Hepatocyte (in vitro differentiated cells): Measurements from ENCODE around the gene CEBPG. TPM values are rescaled to one million over a fixed set of nuclear protein-coding genes. Genes with fewer than 3 reads are reported as not detected.

ENCODE experiments used
- DNase-seq: peaks from one replicate; pipeline ENCODE4 v3.0.0-alpha.2; 2016; ENCODE audit warnings: low spot score
- H2AFZ ChIP-seq: fragments of 200-600 bp; sonication (generic); 2 replicates; pipeline ENCODE4 v1.6.0; 2016; ENCODE audit warnings: antibody characterized with exemption, mild to moderate bottlenecking
- H3K27ac ChIP-seq: fragments of 200-600 bp; sonication (generic); 2 replicates; pipeline ENCODE4 v1.5.1; 2016; ENCODE audit warnings: mild to moderate bottlenecking
- H3K27me3 ChIP-seq: fragments of 200-600 bp; sonication (generic); 2 replicates; pipeline ENCODE4 v1.6.1; 2016
- H3K36me3 ChIP-seq: fragments of 200-600 bp; sonication (generic); replicated peaks from 2 replicates; pipeline ENCODE4 v1.5.1; 2016; ENCODE audit warnings: low read depth; ENCODE audit not compliant: insufficient read depth
- H3K4me1 ChIP-seq: fragments of 200-600 bp; sonication (generic); 2 replicates; pipeline ENCODE4 v1.5.1; 2016; ENCODE audit warnings: mild to moderate bottlenecking, moderate library complexity; ENCODE audit not compliant: insufficient read depth
- H3K4me2 ChIP-seq: fragments of 200-600 bp; sonication (generic); 2 replicates; pipeline ENCODE4 v1.6.0; 2016
- H3K4me3 ChIP-seq: fragments of 200-600 bp; sonication (generic); 2 replicates; pipeline ENCODE4 v1.5.1; 2016; ENCODE audit warnings: mild to moderate bottlenecking
- H3K79me2 ChIP-seq: fragments of 200-600 bp; sonication (generic); 2 replicates; pipeline ENCODE4 v1.6.0; 2017; ENCODE audit warnings: mild to moderate bottlenecking
- H3K9me2 ChIP-seq: fragments of 200-600 bp; sonication (generic); replicated peaks from 2 replicates; pipeline ENCODE4 v1.6.0; 2017; ENCODE audit warnings: mild to moderate bottlenecking; ENCODE audit not compliant: insufficient read depth
- H3K9me3 ChIP-seq: fragments of 200-600 bp; sonication (generic); 2 replicates; pipeline ENCODE4 v1.5.1; 2016; ENCODE audit warnings: low read depth, mild to moderate bottlenecking
- H4K20me1 ChIP-seq: fragments of 200-600 bp; sonication (generic); 2 replicates; pipeline ENCODE4 v1.6.0; 2016; ENCODE audit warnings: mild to moderate bottlenecking; ENCODE audit not compliant: insufficient read depth, poor library complexity, severe bottlenecking
- CTCF ChIP-seq: fragments of 200-600 bp; sonication (generic); IDR thresholded peaks from 2 replicates; pipeline ENCODE4 v1.5.1; 2016; ENCODE audit warnings: antibody characterized with exemption, mild to moderate bottlenecking; ENCODE audit not compliant: poor library complexity
- EZH2 ChIP-seq: fragments of 200-600 bp; sonication (generic); IDR thresholded peaks from 2 replicates; pipeline ENCODE4 v1.6.1; 2016; ENCODE audit warnings: antibody characterized with exemption, mild to moderate bottlenecking, borderline replicate concordance
- EZH2phosphoT487 ChIP-seq: fragments of 200-600 bp; sonication (generic); IDR thresholded peaks from one replicate; pipeline ENCODE4 v1.6.1; 2018; ENCODE audit warnings: antibody characterized with exemption, mild to moderate bottlenecking, low read depth, moderate library complexity; ENCODE audit not compliant: unreplicated experiment, severe bottlenecking
- WGBS: methylation state at CpG from one replicate; pipeline ENCODE4 v1.1.6; 2016; ENCODE audit warnings: low lambda C conversion rate; ENCODE audit errors: missing lambda C conversion rate; 5-methylcytosine and 5-hydroxymethylcytosine counted together
- polyA plus RNA-seq: library from polyadenylated mRNA; unstranded; fragments of >200 nt; fragmentation: Nextera tagmentation; extraction: Ambion mirVana; gene quantifications from 2 replicates; pipeline ENCODE4 v1.2.1, GENCODE V29; 2016
- total RNA-seq: library from RNA; depleted of rRNA; stranded (reverse); fragments of >200 nt; gene quantifications from 2 replicates; pipeline ENCODE4 v1.2.3, GENCODE V29; 2014

Gene CEBPG
- total and polyA plus RNA-seq, 2 experiments from 2014 or later = 33.1 to 69.5 TPM

DNA sequence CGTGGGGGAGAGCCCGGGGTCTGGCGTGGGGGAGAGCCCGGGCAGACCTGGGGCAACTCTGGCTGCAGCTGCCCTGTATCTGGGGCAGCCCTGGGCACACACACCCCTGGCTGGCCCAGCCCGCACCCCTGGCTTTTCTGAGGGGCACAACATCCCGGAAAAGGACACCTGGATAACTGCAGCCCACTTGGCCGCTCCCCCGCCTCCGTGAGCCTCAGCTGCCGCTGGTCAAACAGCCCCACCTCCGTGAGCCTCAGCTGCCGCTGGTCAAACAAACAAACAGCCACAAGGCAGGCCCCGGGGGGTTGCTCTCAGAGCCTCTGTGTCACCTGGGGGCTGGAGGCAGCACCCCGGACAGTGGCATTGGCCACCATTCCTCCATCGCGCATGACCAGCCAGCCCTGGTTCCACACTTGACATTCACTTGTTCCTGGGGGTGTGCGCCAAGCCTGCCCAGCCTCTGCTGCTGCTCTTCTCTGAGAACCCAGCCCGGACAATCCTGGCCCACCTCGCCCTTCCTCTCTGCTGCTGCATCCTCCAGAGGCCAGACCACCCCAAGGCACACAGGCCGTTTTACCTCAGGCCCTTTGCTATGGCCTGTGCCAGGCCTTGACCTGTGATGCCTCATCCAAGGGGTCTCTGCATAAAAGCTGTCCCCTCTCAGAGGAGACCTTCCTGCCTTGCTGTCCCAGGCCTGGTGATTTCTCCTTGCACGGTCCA lies 19.9 kb downstream of the CEBPG start:
- WGBS = 76% methylated on average over 20 of the region's 21 CpGs
- H3K9me3 ChIP-seq = no peaks in the 10 kb centered on the region
- DNase-seq = no peak
- peaks cover 57% of the 10 kb centered on the region for H3K4me1 ChIP-seq
- no peak overlapping the region for H3K4me3 ChIP-seq
- no peak overlapping the region for H3K4me2 ChIP-seq
- peak overlapping the region; percentile 16 for H3K27ac ChIP-seq
- H3K79me2 ChIP-seq = peaks cover 12% of the 10 kb centered on the region
- H2AFZ ChIP-seq = no peak overlapping the region
- no peaks in the 10 kb centered on the region for H3K36me3 ChIP-seq
- H4K20me1 ChIP-seq = no peaks in the 10 kb centered on the region
- H3K9me2 ChIP-seq = no peaks in the 10 kb centered on the region
- no peak for TF ChIP-seq CTCF
- no peak for TF ChIP-seq EZH2phosphoT487
- TF ChIP-seq EZH2 = no peak
- no peaks in the 10 kb centered on the region for H3K27me3 ChIP-seq

DNA sequence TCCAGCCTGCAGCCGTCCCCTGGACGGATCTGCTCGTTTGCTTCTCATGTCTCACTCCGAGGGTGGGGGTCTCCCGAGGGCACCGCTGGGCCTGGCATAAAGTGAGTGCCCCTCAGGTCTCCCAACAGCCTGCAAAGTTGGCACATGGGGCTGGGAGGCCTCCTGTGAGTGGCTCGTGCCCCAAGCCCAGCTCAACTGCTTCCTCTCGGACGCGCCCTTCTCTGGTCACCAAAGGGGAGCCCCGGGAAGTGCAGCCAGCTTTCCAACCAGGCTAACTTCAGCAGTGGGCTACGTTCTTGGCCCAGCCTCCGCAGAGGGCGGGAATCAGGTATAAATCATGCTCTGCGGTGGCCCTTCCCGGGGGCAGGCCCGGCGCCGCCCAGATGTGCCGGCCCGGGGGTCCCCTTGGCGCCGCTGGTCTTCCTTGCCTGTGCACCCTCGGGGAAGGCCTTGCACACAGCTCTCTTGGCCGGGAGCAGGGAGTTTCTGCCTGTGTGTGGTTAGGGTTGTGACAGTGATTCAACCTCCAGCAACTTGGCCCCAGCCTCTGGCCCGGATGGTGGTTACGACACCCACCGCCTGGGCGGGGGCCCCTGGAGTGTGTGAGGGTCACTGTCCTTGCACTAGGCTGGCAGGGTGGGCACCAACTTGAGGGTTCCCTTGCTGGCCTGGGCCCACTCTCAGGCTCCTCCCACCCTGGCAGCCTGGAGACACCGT lies 20.7 kb downstream of the CEBPG start:
- peaks cover 8% of the 10 kb centered on the region for H3K79me2 ChIP-seq
- 89% methylated on average over 18 of the region's 30 CpGs for WGBS
- no peaks in the 10 kb centered on the region for H3K36me3 ChIP-seq
- H3K9me3 ChIP-seq = no peaks in the 10 kb centered on the region
- peaks cover 49% of the 10 kb centered on the region for H3K4me1 ChIP-seq
- H4K20me1 ChIP-seq = no peaks in the 10 kb centered on the region
- no peak overlapping the region for H3K27ac ChIP-seq
- H2AFZ ChIP-seq = no peak overlapping the region
- no peak overlapping the region for H3K4me3 ChIP-seq
- DNase-seq = no peak
- TF ChIP-seq CTCF (no peak), EZH2phosphoT487 (no peak), EZH2 (no peak)
- H3K9me2 ChIP-seq = no peaks in the 10 kb centered on the region
- no peaks in the 10 kb centered on the region for H3K27me3 ChIP-seq
- no peak overlapping the region for H3K4me2 ChIP-seq

GRCh38 chr19:33394723-33395560 lies 21.4 kb downstream of the CEBPG start:
- Histone ChIP-seq H3K27me3 (no peaks in the 10 kb centered on the region), H3K4me1 (peaks cover 43% of the 10 kb centered on the region), H3K36me3 (no peaks in the 10 kb centered on the region), H3K79me2 (peaks cover 6% of the 10 kb centered on the region), H3K27ac (no peak overlapping the region), H3K9me2 (no peaks in the 10 kb centered on the region), H2AFZ (no peak overlapping the region), H3K9me3 (no peaks in the 10 kb centered on the region), H3K4me2 (no peak overlapping the region), H4K20me1 (no peaks in the 10 kb centered on the region), H3K4me3 (no peak overlapping the region)
- WGBS = 88% methylated on average over 19 of the region's 19 CpGs
- no peak for DNase-seq
- TF ChIP-seq EZH2phosphoT487 (no peak), CTCF (no peak), EZH2 (no peak)
